GM12878 (cell line): ENCODE data around the gene RNF175. TPM values are rescaled to one million over a fixed set of nuclear protein-coding genes. Genes with fewer than 3 reads are reported as not detected.

Source experiments
- ATAC-seq: fragments of 200-7000 bp; cut with Tn5 transposase; 3 replicates; pipeline ENCODE4 v1.9.1; 2020; ENCODE audit warnings: mild to moderate bottlenecking, moderate library complexity
- BruUV-seq: library from RNA; stranded (reverse); fragments of 400-500 nt; replicated peaks from 2 replicates; lab custom pipeline; 2021; lab: Mats Ljungman, UMichigan
- CTCF ChIA-PET: fragments of 300-600 bp; sonication (Branson Sonifier 250); formaldehyde crosslinking; extraction: SDS; loops from one replicate; lab custom pipeline; 2021; ENCODE audit warnings: inconsistent platforms; lab: Yijun Ruan, JAX
- POLR2A ChIA-PET: fragments of 350-600 bp; formaldehyde crosslinking; extraction: SDS; loops from one replicate; lab custom pipeline; 2021; ENCODE audit warnings: inconsistent platforms; lab: Charles Lee
- RAD21 ChIA-PET: fragments of 300-600 bp; sonication (Branson Sonifier 250); formaldehyde crosslinking; loops from one replicate; lab custom pipeline; 2023; ENCODE audit warnings: antibody characterized with exemption; ENCODE audit not compliant: unreplicated experiment; lab: Charles Lee
- SMC1A ChIA-PET: fragments of 300-600 bp; sonication (Branson Sonifier 250); formaldehyde crosslinking; loops from one replicate; lab custom pipeline; 2023; ENCODE audit not compliant: unreplicated experiment, uncharacterized antibody; lab: Charles Lee
- DNase-seq: peaks from one replicate; pipeline ENCODE4 v3.0.0-alpha.2; 2011; ENCODE audit warnings: low read depth, low spot score
- FAIRE-seq: peaks from 3 replicates; lab custom pipeline; 2011; peaks lifted over from hg19 to GRCh38; lab: Jason Lieb, UNC
- H2AFZ ChIP-seq: 2 replicates; pipeline ENCODE4 v1.6.0; 2011; ENCODE audit warnings: low read depth, low read length, control low read depth; ENCODE audit not compliant: control insufficient read depth
- H3K27ac ChIP-seq: 2 replicates; pipeline ENCODE4 v1.5.1; 2011; ENCODE audit warnings: control low read depth; ENCODE audit not compliant: control insufficient read depth, insufficient read depth
- H3K27me3 ChIP-seq, 2 experiments: replicated peaks in 1 of 2; 2 replicates each; pipeline versions ENCODE4 v1.6.0 to v1.6.1; 2011; ENCODE audit warnings: low read length in 1 of 2; ENCODE audit not compliant: control insufficient read depth in 2 of 2, insufficient read depth in 2 of 2
- H3K36me3 ChIP-seq, 2 experiments: 2 replicates each; pipeline ENCODE4 v1.5.1; 2011; ENCODE audit warnings: low read length in 1 of 2; ENCODE audit not compliant: control insufficient read depth in 2 of 2, insufficient read depth in 2 of 2
- H3K4me1 ChIP-seq: 2 replicates; pipeline ENCODE4 v1.6.1; 2011; ENCODE audit warnings: mild to moderate bottlenecking, low read length, moderate library complexity, mixed read lengths; ENCODE audit not compliant: control insufficient read depth, insufficient read depth
- H3K4me2 ChIP-seq: 2 replicates; pipeline ENCODE4 v1.6.0; 2011; ENCODE audit warnings: control low read depth; ENCODE audit not compliant: control insufficient read depth, insufficient read depth
- H3K4me3 ChIP-seq: fragments of 200-600 bp; sonication (generic); 2 replicates; pipeline ENCODE4 v1.5.1; 2016
- H3K79me2 ChIP-seq: 2 replicates; pipeline ENCODE4 v1.6.0; 2011; ENCODE audit warnings: low read length; ENCODE audit not compliant: control insufficient read depth, insufficient read depth
- H3K9ac ChIP-seq: 2 replicates; pipeline ENCODE4 v1.8.0; 2011; ENCODE audit warnings: low read length, control low read depth, mixed read lengths; ENCODE audit not compliant: control insufficient read depth, insufficient read depth
- H3K9me3 ChIP-seq: replicated peaks from 3 replicates; pipeline ENCODE4 v1.5.1; 2011; ENCODE audit warnings: mild to moderate bottlenecking, low read length; ENCODE audit not compliant: control insufficient read depth, insufficient read depth
- H4K20me1 ChIP-seq: 2 replicates; pipeline ENCODE4 v1.6.0; 2011; ENCODE audit not compliant: control insufficient read depth, insufficient read depth
- ATF2 ChIP-seq: IDR thresholded peaks from 2 replicates; pipeline ENCODE4 v1.6.1; 2012; ENCODE audit warnings: low read length, inconsistent platforms
- BACH1 ChIP-seq: fragments of 450-650 bp; IDR thresholded peaks from 2 replicates; pipeline ENCODE4 v1.6.1; 2017; ENCODE audit warnings: mild to moderate bottlenecking, borderline replicate concordance
- E2F8 ChIP-seq: fragments of 450-650 bp; IDR thresholded peaks from 2 replicates; pipeline ENCODE4 v1.6.1; 2018; ENCODE audit warnings: mild to moderate bottlenecking, low read depth, moderate library complexity; ENCODE audit not compliant: partially characterized antibody
- GABPA ChIP-seq: IDR thresholded peaks from 2 replicates; pipeline ENCODE4 v1.6.1; 2014; ENCODE audit warnings: antibody characterized with exemption, low read depth, mild to moderate bottlenecking, inconsistent platforms
- HDAC6 ChIP-seq: fragments of 200-600 bp; sonication (generic); IDR thresholded peaks from one replicate; pipeline ENCODE4 v1.8.0; 2017; ENCODE audit warnings: antibody characterized with exemption; ENCODE audit not compliant: unreplicated experiment
- IRF4 ChIP-seq: IDR thresholded peaks from 2 replicates; pipeline ENCODE4 v1.6.1; 2011; ENCODE audit warnings: low read depth, low read length
- JUND ChIP-seq: IDR thresholded peaks from 2 replicates; pipeline ENCODE4 v1.6.1; 2012; ENCODE audit warnings: low read depth, mild to moderate bottlenecking, low read length, improper control_type of control experiment, moderate library complexity
- NR2C1 ChIP-seq: fragments of 450-650 bp; IDR thresholded peaks from 2 replicates; pipeline ENCODE4 v1.6.1; 2017; ENCODE audit warnings: antibody characterized with exemption, mild to moderate bottlenecking, moderate library complexity
- PML ChIP-seq: IDR thresholded peaks from 2 replicates; pipeline ENCODE4 v1.6.1; 2012; ENCODE audit warnings: low read length, inconsistent platforms
- RBBP5 ChIP-seq: fragments of 200-600 bp; sonication (generic); conservative IDR thresholded peaks from 2 replicates; pipeline ENCODE4 v1.6.1; 2016
- RELB ChIP-seq: fragments of 450-650 bp; IDR thresholded peaks from 2 replicates; pipeline ENCODE4 v1.6.1; 2017; ENCODE audit warnings: low read depth, mild to moderate bottlenecking, moderate library complexity
- TBL1XR1 ChIP-seq: IDR thresholded peaks from 2 replicates; pipeline ENCODE4 v1.6.1; 2012; ENCODE audit warnings: low read depth, low read length, improper control_type of control experiment
- ZNF687 ChIP-seq: fragments of 450-650 bp; IDR thresholded peaks from 2 replicates; pipeline ENCODE4 v1.6.1; 2017; ENCODE audit warnings: mild to moderate bottlenecking, moderate library complexity
- WGBS: methylation state at CpG from one replicate; pipeline ENCODE4 v1.1.6; 2016; ENCODE audit warnings: low lambda C conversion rate; ENCODE audit not compliant: insufficient replicate concordance, insufficient coverage; ENCODE audit errors: missing lambda C conversion rate; 5-methylcytosine and 5-hydroxymethylcytosine counted together
- in situ Hi-C: fragments of 300-500 bp; cut with MboI; formaldehyde crosslinking; loops from 9 replicates; pipeline ENCODE4 v1.14.3; 2018; ENCODE audit warnings: mixed read lengths
- intact Hi-C: fragments of 100-400 bp; cut with micrococcal nuclease; formaldehyde crosslinking; loops from one replicate; pipeline ENCODE4 v1.14.2; 2022; ENCODE audit not compliant: unreplicated experiment
- polyA plus RNA-seq, 11 experiments: library from polyadenylated mRNA; depleted of rRNA in 4 of 11; unstranded in 6 of 11; stranded (reverse) in 5 of 11; fragments of >200 nt; fragmentation: Nextera tagmentation in 4 of 11; fragmentation: Illumina TruSeq in 1 of 11; extraction: Ambion mirVana in 4 of 11; extraction: Trizol in 1 of 11; gene quantifications; 1 replicate in 1 of 11; 2 replicates in 10 of 11; pipeline versions ENCODE4 v1.2.1 to v1.2.3, GENCODE V29; 2011 to 2016; ENCODE audit warnings: inconsistent platforms in 2 of 11, missing spikeins in 2 of 11, low read depth in 1 of 11
- total RNA-seq, 4 experiments: library from RNA; depleted of rRNA in 3 of 4; stranded (reverse); fragments of >200 nt in 3 of 4; fragmentation: Illumina TruSeq in 1 of 4; extraction: Trizol in 1 of 4; gene quantifications; 2 replicates each; pipeline versions ENCODE4 v1.2.1 to v1.2.3, GENCODE V29; 2013 to 2021

Gene RNF175
- total and polyA plus RNA-seq, 10 of the 15 experiments (the other 5 are each of a cell fraction or from before 2014, with no cell fraction given), result not detected

DNA sequence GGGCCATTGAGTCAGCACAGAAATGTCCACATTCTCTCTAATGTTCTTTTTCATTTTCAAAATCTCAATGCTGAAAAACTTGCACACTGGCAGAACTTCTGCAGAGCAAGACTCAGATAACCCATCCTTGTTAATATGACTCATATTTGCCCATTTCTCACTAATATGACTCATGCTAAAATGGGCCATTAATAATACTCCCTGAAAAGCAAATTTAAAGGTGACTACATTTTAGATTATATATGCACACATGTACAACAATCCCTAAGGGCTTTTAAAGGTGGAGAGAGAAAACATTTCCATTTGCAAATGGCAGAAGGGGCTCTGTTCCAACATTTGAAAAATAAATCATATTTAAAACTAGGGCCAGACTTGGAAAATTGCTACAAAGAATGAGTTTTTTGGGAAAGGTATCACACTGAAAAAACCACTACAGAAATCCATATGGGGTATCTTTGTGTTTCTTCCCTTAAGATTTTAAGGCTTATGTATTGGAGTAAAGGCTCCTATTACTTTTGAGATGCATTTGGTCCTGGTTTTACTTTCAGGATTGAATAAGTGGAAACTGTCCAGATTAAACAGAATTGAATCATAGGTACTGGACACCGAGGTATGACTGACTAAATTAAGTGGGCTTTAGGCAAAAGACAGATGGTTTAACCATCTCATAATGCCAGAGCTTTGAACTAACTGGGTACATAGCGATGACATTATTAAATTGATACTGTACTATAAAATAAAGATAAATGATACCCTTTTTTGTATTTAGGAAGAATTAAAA lies 45.8 kb downstream of the RNF175 start:
- BruUV-seq, result no TSS peak
- WGBS, result 41% methylated on average over 2 of the region's 2 CpGs
- TF ChIP-seq IRF4 (no peak), ATF2 (no peak), JUND (no peak), HDAC6 (no peak), RELB (no peak), PML (no peak), TBL1XR1 (no peak), NR2C1 (no peak), BACH1 (no peak), E2F8 (no peak), ZNF687 (no peak), RBBP5 (no peak), GABPA (no peak)

More for the DNA sequence above, 45.8 kb downstream of the RNF175 start:
- CTCF ChIA-PET, result no interaction called here
- no peak for ATAC-seq
- in situ Hi-C loops (no loop called here), intact Hi-C loops (no loop called here)
- POLR2A ChIA-PET, result no interaction called here
- Histone ChIP-seq H4K20me1 (no peaks in the 10 kb centered on the region), H3K27me3 (peaks cover 0 to 3% of the 10 kb centered on the region in 2 experiments; a peak in 2 of 4 replicates), H3K9me3 (no peaks in the 10 kb centered on the region), H3K9ac (no peak overlapping the region), H3K4me2 (no peak overlapping the region), H3K27ac (no peak overlapping the region), H3K36me3 (no peaks in the 10 kb centered on the region), H3K79me2 (no peaks in the 10 kb centered on the region), H3K4me3 (no peak overlapping the region), H2AFZ (no peak overlapping the region), H3K4me1 (no peaks in the 10 kb centered on the region)
- RAD21 ChIA-PET, result no interaction called here
- no peak for FAIRE-seq
- no peak for DNase-seq
- SMC1A ChIA-PET, result no interaction called here
